Activated T-helper 9 cell treated with anti-CD3 and anti-CD28 coated beads, Interleukin-2, amount 50 U/mL, for 16 hours (primary cell): ENCODE data around the gene KISS1R.
A peak's percentile ranks its signal among the peaks of the same experiment; 100 is the strongest.

Experiments
- DNase-seq: peaks from one replicate; pipeline ENCODE4 v3.0.0-alpha.2; 2020; ENCODE audit warnings: low read depth

The KISS1R gene

GRCh38 chr19:900043-900301, 17.2 kb upstream of the KISS1R start:
- DNase-seq = no peak

GRCh38 chr19:900302-901111, 16.6 kb upstream of the KISS1R start:
- no peak for DNase-seq

- no peak for DNase-seq
These were observed 15.7 kb upstream of the KISS1R start for GRCh38 chr19:901216-902092.

GRCh38 chr19:902093-902370, 15.1 kb upstream of the KISS1R start:
- DNase-seq = no peak

- DNase-seq = no peak
These were observed 14.5 kb upstream of the KISS1R start for GRCh38 chr19:902446-903226.

- no peak for DNase-seq
These were observed 13.8 kb upstream of the KISS1R start for GRCh38 chr19:903266-903797.

- DNase-seq = no peak
These were observed 12.6 kb upstream of the KISS1R start for GRCh38 chr19:904545-904944.

- DNase-seq = no peak
These were observed 10.7 kb upstream of the KISS1R start for GRCh38 chr19:906480-906879.

- no peak for DNase-seq
These were observed 9.8 kb upstream of the KISS1R start for GRCh38 chr19:907183-907853.

GRCh38 chr19:911197-912033, 5.7 kb upstream of the KISS1R start:
- DNase-seq = no peak

GRCh38 chr19:912181-913079, 4.7 kb upstream of the KISS1R start:
- no peak for DNase-seq

- DNase-seq = peak; percentile 82
These were observed 3.9 kb upstream of the KISS1R start, which contains the start of gene R3HDM4 for GRCh38 chr19:913080-913748. TSS of gene R3HDM4 (minus strand) at chr19:913219. CDS start at chr19:913157, 62 bp downstream.

GRCh38 chr19:916645-917322, 349 bp upstream of the KISS1R start:
- DNase-seq = no peak

- DNase-seq = no peak
These were observed 962 bp downstream of the KISS1R start for GRCh38 chr19:918152-918437.

- DNase-seq = no peak
These were observed 1.5 kb downstream of the KISS1R start for GRCh38 chr19:918481-919198.

GRCh38 chr19:919199-920050, 2.3 kb downstream of the KISS1R start:
- no peak for DNase-seq
